Chondrocyte (in vitro differentiated cells): ENCODE results near the gene BCKDK. TPM values are rescaled to one million over a fixed set of nuclear protein-coding genes. Genes with fewer than 3 reads are reported as not detected.
"Not testable (repeated sequence)": the region's sequence is repeated elsewhere in the genome, so short reads cannot be mapped to it uniquely, and the experiment has no call there.

ENCODE experiments used
- DNase-seq: peaks from one replicate; pipeline ENCODE4 v3.0.0; 2021; ENCODE audit warnings: mixed read lengths, low spot score
- H3K27ac Mint-ChIP-seq: one replicate; pipeline ENCODE4 v1.8.0; 2021; ENCODE audit warnings: mild to moderate bottlenecking, moderate library complexity, mixed read lengths; ENCODE audit not compliant: unreplicated experiment
- H3K27me3 Mint-ChIP-seq: 2 replicates; pipeline ENCODE4 v1.8.0; 2021; ENCODE audit warnings: low read depth, mixed read lengths
- H3K36me3 Mint-ChIP-seq: 2 replicates; pipeline ENCODE4 v1.8.0; 2021; ENCODE audit warnings: low read depth, mixed read lengths
- H3K4me1 Mint-ChIP-seq: 2 replicates; pipeline ENCODE4 v1.8.0; 2021; ENCODE audit warnings: low read depth, mild to moderate bottlenecking, mixed read lengths
- H3K4me3 Mint-ChIP-seq: one replicate; pipeline ENCODE4 v1.8.0; 2021; ENCODE audit warnings: mild to moderate bottlenecking, moderate library complexity, mixed read lengths; ENCODE audit not compliant: unreplicated experiment
- H3K9me3 Mint-ChIP-seq: 2 replicates; pipeline ENCODE4 v1.8.0; 2021; ENCODE audit warnings: low read depth, mixed read lengths
- CTCF ChIP-seq: fragments of 200-600 bp; sonication (generic); IDR thresholded peaks from 2 replicates; pipeline ENCODE4 v1.5.0; 2021; ENCODE audit warnings: antibody characterized with exemption, mild to moderate bottlenecking, moderate library complexity
- total RNA-seq: library from RNA; stranded (reverse); gene quantifications from 3 replicates; pipeline ENCODE4 v1.2.1, GENCODE V29; 2021

Gene BCKDK
- total RNA-seq, 1 donor from 2014 or later, result 36.3 TPM

DNA sequence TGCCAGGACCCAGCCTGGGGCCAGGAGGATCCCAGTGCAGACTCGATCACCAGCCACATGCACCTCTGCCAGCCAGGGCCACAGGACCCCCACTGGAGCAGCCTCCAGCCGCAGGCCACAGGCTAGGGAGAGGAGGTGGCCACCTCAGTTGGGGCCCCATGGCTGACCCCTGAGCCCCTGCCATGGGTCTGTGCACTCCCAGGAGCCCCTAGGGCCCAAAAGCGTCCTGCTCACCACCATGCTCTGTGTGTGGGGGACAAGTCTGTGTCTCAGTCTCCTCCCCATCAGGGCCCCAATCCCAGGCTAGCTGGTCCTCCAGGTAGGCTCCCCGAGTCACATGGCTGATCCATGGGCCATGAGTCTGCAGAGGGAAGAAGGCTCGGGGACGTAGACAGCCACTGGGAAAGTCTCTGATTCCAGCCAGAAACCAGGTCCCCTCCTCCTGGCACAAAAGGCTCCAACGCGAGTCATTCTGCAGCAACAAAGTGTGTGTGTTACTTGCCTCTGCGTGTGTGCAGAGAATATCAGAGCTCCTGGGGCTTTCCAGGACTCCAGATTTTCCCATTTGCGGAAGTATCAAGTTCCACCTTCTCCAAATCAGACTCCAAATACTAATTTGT lies 33.4 kb downstream of the BCKDK start:
- Mint-ChIP-seq H3K27me3 (peaks cover 3% of the 10 kb centered on the region), H3K27ac (peak overlapping the region; percentile 92), H3K4me1 (peaks cover 23% of the 10 kb centered on the region), H3K9me3 (no peaks in the 10 kb centered on the region), H3K36me3 (no peaks in the 10 kb centered on the region), H3K4me3 (peak overlapping the region; percentile 64)
- no peak for TF ChIP-seq CTCF
- no peak for DNase-seq

- H3K4me3 Mint-ChIP-seq, result peak overlapping the region; percentile 64
- H3K9me3 Mint-ChIP-seq, result no peaks in the 10 kb centered on the region
- TF ChIP-seq CTCF, result peak; percentile 98
- peak; percentile 99 for DNase-seq
- H3K36me3 Mint-ChIP-seq, result no peaks in the 10 kb centered on the region
- peaks cover 23% of the 10 kb centered on the region for H3K4me1 Mint-ChIP-seq
- peaks cover 6% of the 10 kb centered on the region for H3K27me3 Mint-ChIP-seq
- peak overlapping the region; percentile 92 for H3K27ac Mint-ChIP-seq
Observed at GRCh38 chr16:31142109-31143010, 34.2 kb downstream of the BCKDK start.

DNA sequence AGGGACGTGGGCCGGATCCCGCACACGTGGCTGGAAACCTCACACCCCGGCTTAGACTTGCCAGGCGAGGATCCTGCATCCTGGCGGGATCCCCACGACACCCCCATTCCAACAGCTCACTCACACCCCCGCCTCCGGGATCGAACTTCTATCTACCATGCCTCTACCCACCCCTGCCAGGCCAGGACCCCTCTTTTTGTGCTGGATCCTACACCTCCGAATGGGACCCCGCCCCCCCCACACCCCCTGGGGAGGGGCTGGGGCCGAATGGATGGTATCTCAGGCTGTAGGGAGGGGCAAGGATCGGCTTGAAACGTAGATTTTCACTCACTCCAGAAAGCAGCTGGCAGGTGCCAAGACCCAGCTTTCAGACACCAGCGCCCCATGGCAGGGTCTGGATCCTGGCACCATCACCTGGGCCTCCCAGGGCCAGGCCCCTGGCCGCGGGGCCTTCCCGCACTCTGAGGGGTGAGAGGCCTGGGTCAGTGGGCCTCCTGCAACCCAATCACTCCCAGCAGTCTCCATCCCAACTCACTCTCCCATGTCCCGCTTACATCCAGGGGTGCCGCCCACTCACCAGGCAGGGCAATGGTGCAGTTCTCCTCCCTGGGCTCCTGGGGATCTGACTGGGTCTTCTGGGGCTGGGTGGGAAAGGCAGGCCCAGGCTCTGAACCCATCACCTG lies 35.0 kb downstream of the BCKDK start:
- Mint-ChIP-seq H3K27ac (no peak overlapping the region), H3K27me3 (peaks cover 14% of the 10 kb centered on the region), H3K4me1 (peaks cover 23% of the 10 kb centered on the region), H3K36me3 (no peaks in the 10 kb centered on the region), H3K4me3 (peak overlapping the region; percentile 22), H3K9me3 (no peaks in the 10 kb centered on the region)
- no peak for DNase-seq
- TF ChIP-seq CTCF, result no peak

GRCh38 chr16:31143694-31144148 lies 35.5 kb downstream of the BCKDK start:
- peaks cover 18% of the 10 kb centered on the region for H3K4me1 Mint-ChIP-seq
- no peaks in the 10 kb centered on the region for H3K36me3 Mint-ChIP-seq
- no peak for DNase-seq
- H3K27ac Mint-ChIP-seq, result peak overlapping the region; percentile 54
- no peak for TF ChIP-seq CTCF
- no peaks in the 10 kb centered on the region for H3K9me3 Mint-ChIP-seq
- H3K4me3 Mint-ChIP-seq, result peak overlapping the region; percentile 30
- H3K27me3 Mint-ChIP-seq, result peaks cover 16% of the 10 kb centered on the region

DNA sequence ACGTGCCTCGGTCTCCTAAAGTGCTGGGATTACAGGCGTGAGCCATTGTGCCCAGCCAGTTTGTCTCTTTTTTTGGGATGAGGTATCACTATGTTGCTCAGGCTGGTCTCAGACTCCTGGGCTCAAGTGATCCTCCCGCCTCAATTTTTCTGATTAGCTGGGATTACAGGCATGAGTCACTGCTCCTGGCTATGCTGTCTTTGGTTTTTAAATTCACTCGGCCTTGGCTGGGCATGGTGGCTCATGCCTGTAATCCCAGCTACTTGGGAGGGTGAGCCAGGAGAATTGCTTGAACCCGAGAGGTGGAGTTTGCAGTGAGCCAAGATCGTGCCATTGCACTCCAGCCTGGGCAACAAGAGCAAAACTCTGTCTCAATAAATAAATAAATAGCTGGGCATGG lies 36.2 kb downstream of the BCKDK start:
- Mint-ChIP-seq H3K4me1 (peaks cover 18% of the 10 kb centered on the region), H3K27me3 (peaks cover 17% of the 10 kb centered on the region)
- H3K36me3 Mint-ChIP-seq, H3K9me3 Mint-ChIP-seq, H3K4me3 Mint-ChIP-seq, DNase-seq, H3K27ac Mint-ChIP-seq: not testable (repeated sequence)
